Body of pancreas (tissue), 4 donors: Measurements from ENCODE around the gene UBE2E1. TPM values are rescaled to one million over a fixed set of nuclear protein-coding genes. Genes with fewer than 3 reads are reported as not detected.

Experiments
- ATAC-seq: fragments of 150-250 bp; one replicate; pipeline ENCODE4 v1.9.1; 2016
- DNase-seq, 4 donors: peaks; one replicate each; pipeline ENCODE4 v3.0.0-alpha.2; 2019
- H3K27ac ChIP-seq, 4 donors: fragments of 200-600 bp; sonication (generic); 1 replicate in 3 of 4; 2 replicates in 1 of 4; pipeline versions ENCODE4 v1.5.1 to v1.6.1; 2016 to 2019; ENCODE audit warnings: mild to moderate bottlenecking in 1 of 4, mixed read lengths in 1 of 4, moderate library complexity in 1 of 4
- H3K27me3 ChIP-seq, 2 donors: fragments of 200-600 bp; sonication (generic); one replicate each; pipeline ENCODE4 v1.6.0; 2016; ENCODE audit warnings: mild to moderate bottlenecking in 1 of 2
- H3K36me3 ChIP-seq, 2 donors: fragments of 200-600 bp; sonication (generic); replicated peaks in 1 of 2; 2 replicates each; pipeline ENCODE4 v1.5.1; 2016; ENCODE audit warnings: low read depth in 2 of 2; ENCODE audit not compliant: insufficient read depth in 1 of 2
- H3K4me1 ChIP-seq: fragments of 200-600 bp; sonication (generic); one replicate; pipeline ENCODE4 v1.6.0; 2016
- H3K4me3 ChIP-seq, 2 donors: fragments of 200-600 bp; sonication (generic); 1 replicate in 1 of 2; 2 replicates in 1 of 2; pipeline ENCODE4 v1.5.1; 2016 to 2019
- H3K9me3 ChIP-seq, 3 donors: fragments of 200-600 bp; sonication (generic); 1 replicate in 2 of 3; 2 replicates in 1 of 3; pipeline ENCODE4 v1.5.1; 2016
- POLR2A ChIP-seq, 3 donors: fragments of 450-650 bp; IDR thresholded peaks; one replicate each; pipeline ENCODE4 v1.6.1; 2016; ENCODE audit warnings: antibody characterized with exemption in 3 of 3, mild to moderate bottlenecking in 2 of 3
- WGBS, 2 donors: methylation state at CpG; one replicate each; pipeline ENCODE4 v1.1.5; 2017; 5-methylcytosine and 5-hydroxymethylcytosine counted together
- intact Hi-C: fragments of 100-400 bp; cut with DNase I; formaldehyde crosslinking; loops from one replicate; pipeline ENCODE4 v1.15.1; 2023
- total RNA-seq, 2 donors: library from RNA; depleted of rRNA; stranded (reverse); fragments of >200 nt; gene quantifications; one replicate each; pipeline ENCODE4 v1.1.0, GENCODE V29; 2016
- TF ChIP-seq, protein P1 (sequence below), 7 experiments: fragments of 450-650 bp in 4 of 7; fragments of 200-600 bp in 3 of 7; sonication (generic) in 3 of 7; IDR thresholded peaks; one replicate each; pipeline ENCODE4 v1.5.1; 2016 to 2019; ENCODE audit warnings: antibody characterized with exemption in 7 of 7

Gene UBE2E1
- total RNA-seq, 2 donors from 2014 or later: 21.1 to 30.9 TPM

DNA sequence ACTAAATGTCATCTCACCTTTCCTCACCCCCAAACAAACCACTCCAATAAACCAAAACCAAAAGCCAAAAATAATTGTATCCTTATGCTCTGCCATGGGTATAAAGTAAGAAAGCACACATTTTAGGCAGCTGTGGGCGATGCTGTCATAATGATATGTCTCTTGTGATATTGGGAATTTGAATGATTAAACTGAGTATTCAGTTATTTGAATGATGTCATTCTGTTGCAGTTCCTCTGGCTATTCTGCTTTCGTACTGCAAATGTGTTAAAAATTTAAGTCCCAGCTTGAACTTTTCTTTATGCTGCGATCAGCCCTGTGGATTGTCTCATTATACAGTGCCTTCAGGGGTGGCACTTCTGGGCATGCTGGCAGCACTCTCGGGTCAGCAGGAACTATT is 128.5 kb downstream of the UBE2E1 start:
- H3K4me1 ChIP-seq: no peaks in the 10 kb centered on the region
- H3K36me3 ChIP-seq: no peaks in the 10 kb centered on the region
- no peak overlapping the region for H3K4me3 ChIP-seq
- no peak for ATAC-seq
- TF ChIP-seq POLR2A (IDR thresholded peaks at IDR 0.05): no peak
- TF ChIP-seq, protein P1, sequence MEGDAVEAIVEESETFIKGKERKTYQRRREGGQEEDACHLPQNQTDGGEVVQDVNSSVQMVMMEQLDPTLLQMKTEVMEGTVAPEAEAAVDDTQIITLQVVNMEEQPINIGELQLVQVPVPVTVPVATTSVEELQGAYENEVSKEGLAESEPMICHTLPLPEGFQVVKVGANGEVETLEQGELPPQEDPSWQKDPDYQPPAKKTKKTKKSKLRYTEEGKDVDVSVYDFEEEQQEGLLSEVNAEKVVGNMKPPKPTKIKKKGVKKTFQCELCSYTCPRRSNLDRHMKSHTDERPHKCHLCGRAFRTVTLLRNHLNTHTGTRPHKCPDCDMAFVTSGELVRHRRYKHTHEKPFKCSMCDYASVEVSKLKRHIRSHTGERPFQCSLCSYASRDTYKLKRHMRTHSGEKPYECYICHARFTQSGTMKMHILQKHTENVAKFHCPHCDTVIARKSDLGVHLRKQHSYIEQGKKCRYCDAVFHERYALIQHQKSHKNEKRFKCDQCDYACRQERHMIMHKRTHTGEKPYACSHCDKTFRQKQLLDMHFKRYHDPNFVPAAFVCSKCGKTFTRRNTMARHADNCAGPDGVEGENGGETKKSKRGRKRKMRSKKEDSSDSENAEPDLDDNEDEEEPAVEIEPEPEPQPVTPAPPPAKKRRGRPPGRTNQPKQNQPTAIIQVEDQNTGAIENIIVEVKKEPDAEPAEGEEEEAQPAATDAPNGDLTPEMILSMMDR (IDR thresholded peaks at IDR 0.05): no peak
- intact Hi-C loops: no loop called here
- H3K27ac ChIP-seq: no peak overlapping the region
- 57 to 70% methylated on average over 4 of the region's 4 CpGs for WGBS, 2 donors
- peaks cover 0 to 5% (median 0%) of the 10 kb centered on the region in 3 donors for H3K9me3 ChIP-seq
- DNase-seq: no peak
- H3K27me3 ChIP-seq: no peaks in the 10 kb centered on the region

DNA sequence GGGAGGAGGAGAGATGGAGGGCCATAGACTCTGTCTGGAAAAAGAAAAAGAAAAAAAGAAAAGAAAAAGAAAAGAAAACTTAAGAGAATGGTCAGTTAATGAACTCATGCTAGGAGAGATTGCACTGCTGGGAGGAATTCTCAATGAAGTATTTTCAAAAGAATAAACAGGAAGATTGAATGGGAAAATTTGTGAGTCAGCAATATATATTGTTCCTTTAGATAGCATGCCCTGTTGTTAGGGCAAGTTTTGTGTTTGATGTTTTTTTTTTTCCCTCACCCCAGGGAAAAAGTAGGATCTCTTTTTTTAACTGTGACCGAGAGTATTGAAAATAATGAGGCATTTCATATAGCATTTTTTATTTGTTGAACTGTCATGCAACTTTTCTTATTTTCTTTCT is 131.5 kb downstream of the UBE2E1 start:
- no peaks in the 10 kb centered on the region for H3K36me3 ChIP-seq
- no peak for ATAC-seq
- TF ChIP-seq, protein P1 (IDR thresholded peaks at IDR 0.05): no peak
- TF ChIP-seq POLR2A (IDR thresholded peaks at IDR 0.05): no peak
- DNase-seq: no peak
- H3K4me1 ChIP-seq: no peaks in the 10 kb centered on the region
- H3K27ac ChIP-seq: no peak overlapping the region
- WGBS, 2 donors: 85 to 92% methylated on average over 1 of the region's 1 CpG
- peaks cover 0 to 5% (median 0%) of the 10 kb centered on the region in 3 donors for H3K9me3 ChIP-seq
- no peak overlapping the region for H3K4me3 ChIP-seq
- intact Hi-C loops: no loop called here
- no peaks in the 10 kb centered on the region for H3K27me3 ChIP-seq

DNA sequence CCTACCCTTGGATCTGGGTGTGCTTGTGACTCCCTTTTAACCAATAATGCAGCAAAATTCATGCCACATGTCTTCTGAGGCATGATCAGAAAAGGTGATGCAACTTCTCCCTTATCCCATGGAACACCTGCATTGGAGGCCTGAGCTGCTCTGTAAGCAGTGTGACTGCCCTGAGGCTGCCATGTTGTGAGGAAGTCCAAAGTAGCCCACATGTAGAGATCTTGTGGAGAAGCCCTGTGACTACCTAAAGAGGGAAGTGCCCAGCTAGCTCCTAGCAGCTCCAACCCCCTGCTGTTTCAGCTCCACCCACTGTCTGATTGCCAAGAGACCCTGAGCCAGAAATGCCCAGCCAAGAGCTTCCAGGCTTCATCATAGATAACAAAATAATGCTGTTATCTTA is 132.9 kb downstream of the UBE2E1 start:
- intact Hi-C loops: no loop called here
- DNase-seq (no peak), ATAC-seq (no peak)
- Histone ChIP-seq H3K36me3 (no peaks in the 10 kb centered on the region), H3K27ac (no peak overlapping the region), H3K9me3 (peaks cover 0 to 5% (median 0%) of the 10 kb centered on the region in 3 donors), H3K4me1 (no peaks in the 10 kb centered on the region), H3K27me3 (no peaks in the 10 kb centered on the region), H3K4me3 (no peak overlapping the region)
- TF ChIP-seq, protein P1 (IDR thresholded peaks at IDR 0.05): no peak
- TF ChIP-seq POLR2A (IDR thresholded peaks at IDR 0.05): no peak

DNA sequence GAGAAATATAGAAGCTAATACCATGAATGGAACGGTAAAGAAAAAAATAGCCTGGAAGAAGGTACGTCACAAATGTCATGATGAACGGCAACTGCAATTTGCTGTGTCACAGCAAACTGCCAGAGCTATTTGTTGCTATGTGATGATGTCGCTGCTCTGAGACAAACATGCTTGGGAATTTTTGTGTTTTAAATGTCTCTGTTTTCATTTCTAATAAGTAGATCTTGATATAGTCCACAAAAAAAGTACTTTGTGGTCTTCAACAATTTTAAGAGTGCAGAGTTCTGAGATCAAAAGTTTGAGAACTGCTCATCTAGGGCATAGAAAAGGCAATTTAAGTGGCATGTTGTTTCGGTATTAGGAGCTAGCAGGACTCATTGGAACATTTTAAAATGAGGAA is 135.0 kb downstream of the UBE2E1 start:
- Histone ChIP-seq H3K27ac (no peak overlapping the region), H3K4me3 (no peak overlapping the region), H3K27me3 (no peaks in the 10 kb centered on the region), H3K4me1 (peaks cover 6% of the 10 kb centered on the region), H3K36me3 (no peaks in the 10 kb centered on the region), H3K9me3 (no peaks in the 10 kb centered on the region)
- intact Hi-C loops: no loop called here
- WGBS, 2 donors: 67 to 71% methylated on average over 5 of the region's 5 CpGs
- ATAC-seq (no peak), DNase-seq (no peak)
- TF ChIP-seq POLR2A (IDR thresholded peaks at IDR 0.05): no peak
- TF ChIP-seq, protein P1 (IDR thresholded peaks at IDR 0.05): no peak

Other genes with a start within 250 kb of the UBE2E1 start
- 1 to 10 TPM; 2.0 to 7.8 TPM for gene NKIRAS1, start 111.0 kb downstream of the UBE2E1 start, total RNA-seq
- 1,000 to 10,000 TPM in 1 of 2 donors, 100 to 1,000 TPM in 1; 385 to 1,128 TPM for gene RPL15, start 111.2 kb downstream of the UBE2E1 start, total RNA-seq
- gene NR1D2, start 139.3 kb downstream of the UBE2E1 start, total RNA-seq: 10 to 100 TPM; 13.0 to 14.5 TPM